GM12878 (cell line): ENCODE measurements around the gene PHLDB3. TPM values are rescaled to one million over a fixed set of nuclear protein-coding genes. Genes with fewer than 3 reads are reported as not detected.

Source experiments
- ATAC-seq: fragments of 200-7000 bp; cut with Tn5 transposase; 3 replicates; pipeline ENCODE4 v1.9.1; 2020; ENCODE audit warnings: mild to moderate bottlenecking, moderate library complexity
- BruUV-seq: library from RNA; stranded (reverse); fragments of 400-500 nt; replicated peaks from 2 replicates; lab custom pipeline; 2021; lab: Mats Ljungman, UMichigan
- CTCF ChIA-PET: fragments of 300-600 bp; sonication (Branson Sonifier 250); formaldehyde crosslinking; extraction: SDS; loops from one replicate; lab custom pipeline; 2021; ENCODE audit warnings: inconsistent platforms; lab: Yijun Ruan, JAX
- POLR2A ChIA-PET: fragments of 350-600 bp; formaldehyde crosslinking; extraction: SDS; loops from one replicate; lab custom pipeline; 2021; ENCODE audit warnings: inconsistent platforms; lab: Charles Lee
- RAD21 ChIA-PET: fragments of 300-600 bp; sonication (Branson Sonifier 250); formaldehyde crosslinking; loops from one replicate; lab custom pipeline; 2023; ENCODE audit warnings: antibody characterized with exemption; ENCODE audit not compliant: unreplicated experiment; lab: Charles Lee
- SMC1A ChIA-PET: fragments of 300-600 bp; sonication (Branson Sonifier 250); formaldehyde crosslinking; loops from one replicate; lab custom pipeline; 2023; ENCODE audit not compliant: unreplicated experiment, uncharacterized antibody; lab: Charles Lee
- DNase-seq: peaks from one replicate; pipeline ENCODE4 v3.0.0-alpha.2; 2011; ENCODE audit warnings: low read depth, low spot score
- FAIRE-seq: peaks from 3 replicates; lab custom pipeline; 2011; peaks lifted over from hg19 to GRCh38; lab: Jason Lieb, UNC
- H2AFZ ChIP-seq: 2 replicates; pipeline ENCODE4 v1.6.0; 2011; ENCODE audit warnings: low read depth, low read length, control low read depth; ENCODE audit not compliant: control insufficient read depth
- H3K27ac ChIP-seq: 2 replicates; pipeline ENCODE4 v1.5.1; 2011; ENCODE audit warnings: control low read depth; ENCODE audit not compliant: control insufficient read depth, insufficient read depth
- H3K27me3 ChIP-seq, 2 experiments: replicated peaks in 1 of 2; 2 replicates each; pipeline versions ENCODE4 v1.6.0 to v1.6.1; 2011; ENCODE audit warnings: low read length in 1 of 2; ENCODE audit not compliant: control insufficient read depth in 2 of 2, insufficient read depth in 2 of 2
- H3K36me3 ChIP-seq, 2 experiments: 2 replicates each; pipeline ENCODE4 v1.5.1; 2011; ENCODE audit warnings: low read length in 1 of 2; ENCODE audit not compliant: control insufficient read depth in 2 of 2, insufficient read depth in 2 of 2
- H3K4me1 ChIP-seq: 2 replicates; pipeline ENCODE4 v1.6.1; 2011; ENCODE audit warnings: mild to moderate bottlenecking, low read length, moderate library complexity, mixed read lengths; ENCODE audit not compliant: control insufficient read depth, insufficient read depth
- H3K4me2 ChIP-seq: 2 replicates; pipeline ENCODE4 v1.6.0; 2011; ENCODE audit warnings: control low read depth; ENCODE audit not compliant: control insufficient read depth, insufficient read depth
- H3K4me3 ChIP-seq: fragments of 200-600 bp; sonication (generic); 2 replicates; pipeline ENCODE4 v1.5.1; 2016
- H3K79me2 ChIP-seq: 2 replicates; pipeline ENCODE4 v1.6.0; 2011; ENCODE audit warnings: low read length; ENCODE audit not compliant: control insufficient read depth, insufficient read depth
- H3K9ac ChIP-seq: 2 replicates; pipeline ENCODE4 v1.8.0; 2011; ENCODE audit warnings: low read length, control low read depth, mixed read lengths; ENCODE audit not compliant: control insufficient read depth, insufficient read depth
- H3K9me3 ChIP-seq: replicated peaks from 3 replicates; pipeline ENCODE4 v1.5.1; 2011; ENCODE audit warnings: mild to moderate bottlenecking, low read length; ENCODE audit not compliant: control insufficient read depth, insufficient read depth
- H4K20me1 ChIP-seq: 2 replicates; pipeline ENCODE4 v1.6.0; 2011; ENCODE audit not compliant: control insufficient read depth, insufficient read depth
- CBX3 ChIP-seq: fragments of 200-600 bp; sonication (generic); IDR thresholded peaks from 2 replicates; pipeline ENCODE4 v1.6.1; 2016; ENCODE audit warnings: low read depth, borderline replicate concordance
- ETV6 ChIP-seq, 2 experiments: fragments of 450-650 bp in 1 of 2; IDR thresholded peaks in 1 of 2; conservative IDR thresholded peaks in 1 of 2; 2 replicates each; pipeline ENCODE4 v1.6.1; 2014; ENCODE audit warnings: antibody characterized with exemption in 1 of 2, borderline replicate concordance in 1 of 2, low read depth in 1 of 2, mild to moderate bottlenecking in 1 of 2, moderate library complexity in 1 of 2
- GATAD2B ChIP-seq: fragments of 450-650 bp; conservative IDR thresholded peaks from 2 replicates; pipeline ENCODE4 v1.6.1; 2017; ENCODE audit warnings: low read depth, mild to moderate bottlenecking, moderate library complexity
- LARP7 ChIP-seq: fragments of 450-650 bp; IDR thresholded peaks from 2 replicates; pipeline ENCODE4 v1.6.1; 2017; ENCODE audit warnings: mild to moderate bottlenecking
- NBN ChIP-seq: fragments of 450-650 bp; IDR thresholded peaks from 2 replicates; pipeline ENCODE4 v1.6.1; 2016
- RAD51 ChIP-seq: fragments of 450-650 bp; IDR thresholded peaks from 2 replicates; pipeline ENCODE4 v1.6.1; 2016; ENCODE audit warnings: moderate library complexity, mild to moderate bottlenecking, inconsistent platforms
- RELB ChIP-seq: fragments of 450-650 bp; IDR thresholded peaks from 2 replicates; pipeline ENCODE4 v1.6.1; 2017; ENCODE audit warnings: low read depth, mild to moderate bottlenecking, moderate library complexity
- WRNIP1 ChIP-seq: IDR thresholded peaks from 2 replicates; pipeline ENCODE4 v1.6.1; 2011; ENCODE audit warnings: low read depth, low read length, improper control_type of control experiment, borderline replicate concordance
- ZNF622 ChIP-seq: fragments of 450-650 bp; IDR thresholded peaks from 2 replicates; pipeline ENCODE4 v1.6.1; 2017; ENCODE audit warnings: mild to moderate bottlenecking, inconsistent platforms
- WGBS: methylation state at CpG from one replicate; pipeline ENCODE4 v1.1.6; 2016; ENCODE audit warnings: low lambda C conversion rate; ENCODE audit not compliant: insufficient replicate concordance, insufficient coverage; ENCODE audit errors: missing lambda C conversion rate; 5-methylcytosine and 5-hydroxymethylcytosine counted together
- in situ Hi-C: fragments of 300-500 bp; cut with MboI; formaldehyde crosslinking; loops from 9 replicates; pipeline ENCODE4 v1.14.3; 2018; ENCODE audit warnings: mixed read lengths
- intact Hi-C: fragments of 100-400 bp; cut with micrococcal nuclease; formaldehyde crosslinking; loops from one replicate; pipeline ENCODE4 v1.14.2; 2022; ENCODE audit not compliant: unreplicated experiment
- polyA plus RNA-seq, 11 experiments: library from polyadenylated mRNA; depleted of rRNA in 4 of 11; unstranded in 6 of 11; stranded (reverse) in 5 of 11; fragments of >200 nt; fragmentation: Nextera tagmentation in 4 of 11; fragmentation: Illumina TruSeq in 1 of 11; extraction: Ambion mirVana in 4 of 11; extraction: Trizol in 1 of 11; gene quantifications; 1 replicate in 1 of 11; 2 replicates in 10 of 11; pipeline versions ENCODE4 v1.2.1 to v1.2.3, GENCODE V29; 2011 to 2016; ENCODE audit warnings: inconsistent platforms in 2 of 11, missing spikeins in 2 of 11, low read depth in 1 of 11
- total RNA-seq, 4 experiments: library from RNA; depleted of rRNA in 3 of 4; stranded (reverse); fragments of >200 nt in 3 of 4; fragmentation: Illumina TruSeq in 1 of 4; extraction: Trizol in 1 of 4; gene quantifications; 2 replicates each; pipeline versions ENCODE4 v1.2.1 to v1.2.3, GENCODE V29; 2013 to 2021
- TF ChIP-seq, protein P1 (sequence below): fragments of 450-650 bp; IDR thresholded peaks from 2 replicates; pipeline ENCODE4 v1.6.1; 2016; ENCODE audit warnings: mild to moderate bottlenecking
- TF ChIP-seq, protein P2 (sequence below): fragments of 450-650 bp; IDR thresholded peaks from 2 replicates; pipeline ENCODE4 v1.6.1; 2016; ENCODE audit warnings: mild to moderate bottlenecking, moderate library complexity, borderline replicate concordance

The PHLDB3 gene
- total and polyA plus RNA-seq, 10 of the 15 experiments (the other 5 are each of a cell fraction or from before 2014, with no cell fraction given), result 0.13 to 13.0 (median 5.5) TPM

DNA sequence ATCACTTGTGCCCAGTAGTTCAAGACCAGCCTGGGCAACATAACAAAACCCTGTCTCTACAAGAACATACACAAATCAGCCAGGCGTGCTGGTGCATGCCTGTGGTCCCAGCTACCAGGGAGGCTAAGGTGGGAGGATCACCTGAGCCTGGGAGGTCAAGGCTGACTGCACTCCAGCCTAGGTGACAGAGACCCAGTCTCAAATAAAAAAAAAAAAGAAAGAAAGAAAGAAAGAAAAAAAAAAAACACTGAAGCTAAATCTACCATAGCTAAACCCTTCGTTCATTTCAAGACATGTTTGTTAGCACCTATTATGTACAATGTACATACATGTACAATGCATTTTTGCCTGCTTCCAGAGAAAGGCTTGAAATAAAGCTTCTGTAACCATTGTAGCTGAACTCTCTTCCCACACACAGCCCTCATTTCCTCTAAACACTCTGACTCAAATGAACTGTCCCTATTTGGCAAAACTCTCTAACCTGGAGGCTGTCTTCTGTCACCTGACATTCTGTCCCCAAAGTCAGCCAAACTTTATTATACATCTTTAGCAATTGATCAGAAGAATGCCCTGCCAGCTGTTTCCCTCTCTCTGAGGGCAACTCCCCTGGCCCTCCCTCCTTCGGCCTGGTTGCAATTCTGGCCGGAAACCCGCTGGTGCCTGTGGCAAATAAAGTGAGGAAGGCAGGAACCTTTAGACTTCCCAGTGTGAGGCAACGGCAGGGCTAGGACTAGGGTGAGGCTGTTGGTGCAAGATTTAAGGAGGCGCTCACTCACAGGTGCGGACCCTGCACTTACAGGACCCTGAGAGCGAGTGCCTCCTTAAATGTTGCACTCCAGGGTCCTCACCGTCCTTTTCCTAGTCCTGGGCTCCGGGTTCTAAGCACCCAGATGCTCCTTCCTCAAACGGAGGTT is 20.6 kb upstream of the PHLDB3 start:
- in situ Hi-C loops, result loop anchor here (5.0 kb wide), 1 partner anchor 78 kb away; no protein-coding TSS in a partner anchor
- Histone ChIP-seq H3K79me2 (peaks cover 12% of the 10 kb centered on the region), H3K4me2 (peak overlapping the region; percentile 85), H3K4me3 (peak overlapping the region; percentile 91), H4K20me1 (no peaks in the 10 kb centered on the region), H3K27me3 (no peaks in the 10 kb centered on the region), H3K9me3 (no peaks in the 10 kb centered on the region), H2AFZ (peak overlapping the region; percentile 76), H3K9ac (peak overlapping the region; percentile 55), H3K36me3 (no peaks in the 10 kb centered on the region; a peak in 1 of 4 replicates), H3K27ac (peak overlapping the region; percentile 65), H3K4me1 (peaks cover 3% of the 10 kb centered on the region; the same call in 1 of the 2 replicates)
- CTCF ChIA-PET, result interaction anchor here (0.6 to 9.3 kb wide), 13 partner anchors 10 to 1086 kb away, joined by 3 to 393 read pairs (median 5); partner anchors contain the start of genes IRGQ, PHLDB3 and ZNF576
- RAD21 ChIA-PET, result interaction anchor here (0.7 to 3.5 kb wide), 7 partner anchors 8 to 220 kb away, joined by 3 to 29 read pairs (median 5); partner anchors contain the start of genes IRGQ, PHLDB3, ZNF575 and ZNF576
- SMC1A ChIA-PET, result interaction anchor here (0.8 to 3.4 kb wide), 10 partner anchors 10 to 254 kb away, joined by 3 to 22 read pairs (median 6); partner anchors contain the start of genes IRGQ, PHLDB3 and ZNF576
- BruUV-seq, result no TSS peak
- POLR2A ChIA-PET, result interaction anchor here (0.6 to 2.9 kb wide), 9 partner anchors 8 to 143 kb away, joined by 3 to 13 read pairs (median 5); partner anchors contain the start of genes IRGQ, XRCC1, ZNF575 and ZNF576
- intact Hi-C loops, result no loop called here
- 4% methylated on average over 12 of the region's 12 CpGs for WGBS
- DNase-seq (peak; percentile 44), ATAC-seq (peak; percentile 71), FAIRE-seq (peak; percentile 90)
- no peak for TF ChIP-seq ZNF622
- TF ChIP-seq, protein P1, sequence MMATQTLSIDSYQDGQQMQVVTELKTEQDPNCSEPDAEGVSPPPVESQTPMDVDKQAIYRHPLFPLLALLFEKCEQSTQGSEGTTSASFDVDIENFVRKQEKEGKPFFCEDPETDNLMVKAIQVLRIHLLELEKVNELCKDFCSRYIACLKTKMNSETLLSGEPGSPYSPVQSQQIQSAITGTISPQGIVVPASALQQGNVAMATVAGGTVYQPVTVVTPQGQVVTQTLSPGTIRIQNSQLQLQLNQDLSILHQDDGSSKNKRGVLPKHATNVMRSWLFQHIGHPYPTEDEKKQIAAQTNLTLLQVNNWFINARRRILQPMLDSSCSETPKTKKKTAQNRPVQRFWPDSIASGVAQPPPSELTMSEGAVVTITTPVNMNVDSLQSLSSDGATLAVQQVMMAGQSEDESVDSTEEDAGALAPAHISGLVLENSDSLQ, result peak; percentile 35; the same call in 1 of the 2 replicates
- TF ChIP-seq RELB, result peak; percentile 80
- TF ChIP-seq, protein P2, sequence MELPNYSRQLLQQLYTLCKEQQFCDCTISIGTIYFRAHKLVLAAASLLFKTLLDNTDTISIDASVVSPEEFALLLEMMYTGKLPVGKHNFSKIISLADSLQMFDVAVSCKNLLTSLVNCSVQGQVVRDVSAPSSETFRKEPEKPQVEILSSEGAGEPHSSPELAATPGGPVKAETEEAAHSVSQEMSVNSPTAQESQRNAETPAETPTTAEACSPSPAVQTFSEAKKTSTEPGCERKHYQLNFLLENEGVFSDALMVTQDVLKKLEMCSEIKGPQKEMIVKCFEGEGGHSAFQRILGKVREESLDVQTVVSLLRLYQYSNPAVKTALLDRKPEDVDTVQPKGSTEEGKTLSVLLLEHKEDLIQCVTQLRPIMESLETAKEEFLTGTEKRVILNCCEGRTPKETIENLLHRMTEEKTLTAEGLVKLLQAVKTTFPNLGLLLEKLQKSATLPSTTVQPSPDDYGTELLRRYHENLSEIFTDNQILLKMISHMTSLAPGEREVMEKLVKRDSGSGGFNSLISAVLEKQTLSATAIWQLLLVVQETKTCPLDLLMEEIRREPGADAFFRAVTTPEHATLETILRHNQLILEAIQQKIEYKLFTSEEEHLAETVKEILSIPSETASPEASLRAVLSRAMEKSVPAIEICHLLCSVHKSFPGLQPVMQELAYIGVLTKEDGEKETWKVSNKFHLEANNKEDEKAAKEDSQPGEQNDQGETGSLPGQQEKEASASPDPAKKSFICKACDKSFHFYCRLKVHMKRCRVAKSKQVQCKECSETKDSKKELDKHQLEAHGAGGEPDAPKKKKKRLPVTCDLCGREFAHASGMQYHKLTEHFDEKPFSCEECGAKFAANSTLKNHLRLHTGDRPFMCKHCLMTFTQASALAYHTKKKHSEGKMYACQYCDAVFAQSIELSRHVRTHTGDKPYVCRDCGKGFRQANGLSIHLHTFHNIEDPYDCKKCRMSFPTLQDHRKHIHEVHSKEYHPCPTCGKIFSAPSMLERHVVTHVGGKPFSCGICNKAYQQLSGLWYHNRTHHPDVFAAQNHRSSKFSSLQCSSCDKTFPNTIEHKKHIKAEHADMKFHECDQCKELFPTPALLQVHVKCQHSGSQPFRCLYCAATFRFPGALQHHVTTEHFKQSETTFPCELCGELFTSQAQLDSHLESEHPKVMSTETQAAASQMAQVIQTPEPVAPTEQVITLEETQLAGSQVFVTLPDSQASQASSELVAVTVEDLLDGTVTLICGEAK, result peak; percentile 94
- peak; percentile 67 for TF ChIP-seq RAD51
- TF ChIP-seq CBX3, result no peak
- no peak for TF ChIP-seq ETV6 (conservative IDR thresholded peaks at IDR 0.05 in 1 of 2, IDR thresholded peaks at IDR 0.05 in 1 of 2; ENCODE audit: borderline replicate concordance in 1 of 2, low read depth in 1 of 2)
- 0 out of 2 replicates have a peak, but pooled peaks have one; percentile 45 for TF ChIP-seq GATAD2B
- TF ChIP-seq NBN, result peak; percentile 80
- TF ChIP-seq LARP7, result 0 out of 2 replicates have a peak, but pooled peaks have one; percentile 45
- TF ChIP-seq WRNIP1, result peak; percentile 100
